GM10266 (cell line): ENCODE results near the gene ZRSR2.
"Not testable (repeated sequence)": the region's sequence is repeated elsewhere in the genome, so short reads cannot be mapped to it uniquely, and the experiment has no call there.

Experiments
- DNase-seq: peaks from one replicate; pipeline ENCODE4 v3.0.0; 2012; ENCODE audit errors: extremely low spot score
- CTCF ChIP-seq: IDR thresholded peaks from 2 replicates; pipeline ENCODE4 v1.5.1; 2012; ENCODE audit warnings: mild to moderate bottlenecking, low read depth; ENCODE audit not compliant: control insufficient read depth, insufficient read depth; ENCODE audit errors: missing control alignments

The ZRSR2 gene

GRCh38 chrX:15750611-15751154 is 39.6 kb upstream of the ZRSR2 start:
- TF ChIP-seq CTCF = no peak
- DNase-seq = no peak

GRCh38 chrX:15751155-15751819 is 39.0 kb upstream of the ZRSR2 start:
- TF ChIP-seq CTCF = no peak
- DNase-seq = no peak

GRCh38 chrX:15755091-15755490 is 35.2 kb upstream of the ZRSR2 start:
- DNase-seq = no peak
- no peak for TF ChIP-seq CTCF

GRCh38 chrX:15758140-15758539 is 32.1 kb upstream of the ZRSR2 start:
- no peak for TF ChIP-seq CTCF
- DNase-seq = no peak

GRCh38 chrX:15759886-15760285 is 30.4 kb upstream of the ZRSR2 start:
- not testable (repeated sequence) for DNase-seq

- DNase-seq = peak; percentile 17
- TF ChIP-seq CTCF = peak; percentile 55
Measured at GRCh38 chrX:15761564-15762191, 28.6 kb upstream of the ZRSR2 start.

GRCh38 chrX:15769300-15769954 is 20.9 kb upstream of the ZRSR2 start:
- DNase-seq = no peak
- no peak for TF ChIP-seq CTCF
